KG1 (cell line): ENCODE results near the gene FZD1.

ENCODE experiments used
- DNase-seq: peaks from one replicate; lab custom pipeline; 2025; lab: John Stamatoyannopoulos, UW

The FZD1 gene

DNA sequence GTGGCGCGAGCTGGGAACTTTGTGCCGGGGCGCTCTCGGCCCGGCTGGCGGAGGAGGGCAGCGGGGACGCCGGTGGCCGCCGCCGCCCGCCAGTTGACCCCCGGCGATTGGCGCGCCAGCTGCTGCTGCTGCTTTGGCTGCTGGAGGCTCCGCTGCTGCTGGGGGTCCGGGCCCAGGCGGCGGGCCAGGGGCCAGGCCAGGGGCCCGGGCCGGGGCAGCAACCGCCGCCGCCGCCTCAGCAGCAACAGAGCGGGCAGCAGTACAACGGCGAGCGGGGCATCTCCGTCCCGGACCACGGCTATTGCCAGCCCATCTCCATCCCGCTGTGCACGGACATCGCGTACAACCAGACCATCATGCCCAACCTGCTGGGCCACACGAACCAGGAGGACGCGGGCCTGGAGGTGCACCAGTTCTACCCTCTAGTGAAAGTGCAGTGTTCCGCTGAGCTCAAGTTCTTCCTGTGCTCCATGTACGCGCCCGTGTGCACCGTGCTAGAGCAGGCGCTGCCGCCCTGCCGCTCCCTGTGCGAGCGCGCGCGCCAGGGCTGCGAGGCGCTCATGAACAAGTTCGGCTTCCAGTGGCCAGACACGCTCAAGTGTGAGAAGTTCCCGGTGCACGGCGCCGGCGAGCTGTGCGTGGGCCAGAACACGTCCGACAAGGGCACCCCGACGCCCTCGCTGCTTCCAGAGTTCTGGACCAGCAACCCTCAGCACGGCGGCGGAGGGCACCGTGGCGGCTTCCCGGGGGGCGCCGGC, 870 bp downstream of the FZD1 start:
- peak; percentile 17 for DNase-seq

DNA sequence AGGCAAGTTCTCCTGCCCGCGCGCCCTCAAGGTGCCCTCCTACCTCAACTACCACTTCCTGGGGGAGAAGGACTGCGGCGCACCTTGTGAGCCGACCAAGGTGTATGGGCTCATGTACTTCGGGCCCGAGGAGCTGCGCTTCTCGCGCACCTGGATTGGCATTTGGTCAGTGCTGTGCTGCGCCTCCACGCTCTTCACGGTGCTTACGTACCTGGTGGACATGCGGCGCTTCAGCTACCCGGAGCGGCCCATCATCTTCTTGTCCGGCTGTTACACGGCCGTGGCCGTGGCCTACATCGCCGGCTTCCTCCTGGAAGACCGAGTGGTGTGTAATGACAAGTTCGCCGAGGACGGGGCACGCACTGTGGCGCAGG, 1.4 kb downstream of the FZD1 start:
- no peak for DNase-seq

DNA sequence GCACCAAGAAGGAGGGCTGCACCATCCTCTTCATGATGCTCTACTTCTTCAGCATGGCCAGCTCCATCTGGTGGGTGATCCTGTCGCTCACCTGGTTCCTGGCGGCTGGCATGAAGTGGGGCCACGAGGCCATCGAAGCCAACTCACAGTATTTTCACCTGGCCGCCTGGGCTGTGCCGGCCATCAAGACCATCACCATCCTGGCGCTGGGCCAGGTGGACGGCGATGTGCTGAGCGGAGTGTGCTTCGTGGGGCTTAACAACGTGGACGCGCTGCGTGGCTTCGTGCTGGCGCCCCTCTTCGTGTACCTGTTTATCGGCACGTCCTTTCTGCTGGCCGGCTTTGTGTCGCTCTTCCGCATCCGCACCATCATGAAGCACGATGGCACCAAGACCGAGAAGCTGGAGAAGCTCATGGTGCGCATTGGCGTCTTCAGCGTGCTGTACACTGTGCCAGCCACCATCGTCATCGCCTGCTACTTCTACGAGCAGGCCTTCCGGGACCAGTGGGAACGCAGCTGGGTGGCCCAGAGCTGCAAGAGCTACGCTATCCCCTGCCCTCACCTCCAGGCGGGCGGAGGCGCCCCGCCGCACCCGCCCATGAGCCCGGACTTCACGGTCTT, 1.9 kb downstream of the FZD1 start:
- DNase-seq: no peak

DNA sequence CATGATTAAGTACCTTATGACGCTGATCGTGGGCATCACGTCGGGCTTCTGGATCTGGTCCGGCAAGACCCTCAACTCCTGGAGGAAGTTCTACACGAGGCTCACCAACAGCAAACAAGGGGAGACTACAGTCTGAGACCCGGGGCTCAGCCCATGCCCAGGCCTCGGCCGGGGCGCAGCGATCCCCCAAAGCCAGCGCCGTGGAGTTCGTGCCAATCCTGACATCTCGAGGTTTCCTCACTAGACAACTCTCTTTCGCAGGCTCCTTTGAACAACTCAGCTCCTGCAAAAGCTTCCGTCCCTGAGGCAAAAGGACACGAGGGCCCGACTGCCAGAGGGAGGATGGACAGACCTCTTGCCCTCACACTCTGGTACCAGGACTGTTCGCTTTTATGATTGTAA, 2.5 kb downstream of the FZD1 start:
- no peak for DNase-seq

DNA sequence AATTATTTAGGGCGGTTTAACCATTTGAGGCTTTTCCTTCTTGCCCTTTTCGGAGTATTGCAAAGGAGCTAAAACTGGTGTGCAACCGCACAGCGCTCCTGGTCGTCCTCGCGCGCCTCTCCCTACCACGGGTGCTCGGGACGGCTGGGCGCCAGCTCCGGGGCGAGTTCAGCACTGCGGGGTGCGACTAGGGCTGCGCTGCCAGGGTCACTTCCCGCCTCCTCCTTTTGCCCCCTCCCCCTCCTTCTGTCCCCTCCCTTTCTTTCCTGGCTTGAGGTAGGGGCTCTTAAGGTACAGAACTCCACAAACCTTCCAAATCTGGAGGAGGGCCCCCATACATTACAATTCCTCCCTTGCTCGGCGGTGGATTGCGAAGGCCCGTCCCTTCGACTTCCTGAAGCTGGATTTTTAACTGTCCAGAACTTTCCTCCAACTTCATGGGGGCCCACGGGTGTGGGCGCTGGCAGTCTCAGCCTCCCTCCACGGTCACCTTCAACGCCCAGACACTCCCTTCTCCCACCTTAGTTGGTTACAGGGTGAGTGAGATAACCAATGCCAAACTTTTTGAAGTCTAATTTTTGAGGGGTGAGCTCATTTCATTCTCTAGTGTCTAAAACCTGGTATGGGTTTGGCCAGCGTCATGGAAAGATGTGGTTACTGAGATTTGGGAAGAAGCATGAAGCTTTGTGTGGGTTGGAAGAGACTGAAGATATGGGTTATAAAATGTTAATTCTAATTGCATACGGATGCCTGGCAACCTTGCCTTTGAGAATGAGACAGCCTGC, 3.1 kb downstream of the FZD1 start:
- DNase-seq: no peak

DNA sequence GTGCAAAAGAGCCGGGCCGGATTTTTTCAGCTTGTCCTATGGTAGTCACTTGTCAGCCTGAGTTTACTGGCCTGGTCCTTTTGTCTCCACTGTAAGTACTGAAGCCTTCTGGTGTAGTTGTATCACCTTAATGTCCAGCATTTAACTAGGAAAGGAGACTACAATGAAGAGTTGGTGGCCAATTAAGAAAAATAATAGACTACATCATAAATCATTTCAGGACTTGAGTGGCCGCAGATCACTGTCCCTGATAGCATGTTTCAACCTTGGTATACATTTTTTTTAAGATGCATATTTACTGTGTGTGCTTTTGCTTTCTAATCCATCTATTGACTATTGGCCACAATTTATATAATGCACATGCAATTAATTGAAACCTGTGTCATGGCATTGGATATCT, 6.1 kb downstream of the FZD1 start:
- no peak for DNase-seq

DNA sequence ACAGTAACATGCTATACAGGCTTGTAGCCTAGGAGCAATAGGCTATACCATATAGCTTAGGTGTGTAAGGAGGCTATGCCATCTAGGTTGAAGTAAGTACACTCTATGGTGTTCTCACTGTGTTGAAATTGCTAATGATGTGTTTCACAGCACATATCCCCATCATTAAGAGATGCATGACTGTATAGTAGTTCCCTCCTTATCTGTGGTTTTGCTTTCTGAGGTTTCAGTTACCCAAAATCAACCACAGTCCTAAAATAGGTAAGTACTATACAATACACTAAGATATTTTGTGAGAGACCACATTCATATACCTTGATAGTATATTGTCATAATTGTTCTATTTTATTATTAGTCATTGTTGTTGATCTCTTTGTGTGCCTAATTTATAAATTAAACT, 12.7 kb downstream of the FZD1 start:
- no peak for DNase-seq

DNA sequence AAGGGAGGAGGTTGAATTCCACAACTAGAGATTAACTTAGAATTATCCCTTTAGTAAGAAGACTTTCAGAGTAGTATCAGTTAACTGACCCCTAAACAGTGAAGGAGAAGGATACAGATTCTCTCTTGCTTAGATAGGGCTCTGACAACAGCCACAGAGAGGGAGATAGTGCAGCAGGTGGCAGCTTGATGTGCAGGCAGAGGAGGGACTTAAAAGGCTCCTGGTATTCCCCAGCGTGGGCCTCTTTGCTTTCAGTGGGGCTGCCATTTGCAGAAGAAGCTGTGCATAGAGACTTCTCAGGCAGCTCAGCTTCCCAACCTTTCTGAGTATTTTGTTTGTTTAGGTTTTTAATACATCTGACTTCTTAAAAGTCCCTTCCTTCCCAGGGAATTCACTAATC, 16.0 kb downstream of the FZD1 start:
- DNase-seq: no peak

DNA sequence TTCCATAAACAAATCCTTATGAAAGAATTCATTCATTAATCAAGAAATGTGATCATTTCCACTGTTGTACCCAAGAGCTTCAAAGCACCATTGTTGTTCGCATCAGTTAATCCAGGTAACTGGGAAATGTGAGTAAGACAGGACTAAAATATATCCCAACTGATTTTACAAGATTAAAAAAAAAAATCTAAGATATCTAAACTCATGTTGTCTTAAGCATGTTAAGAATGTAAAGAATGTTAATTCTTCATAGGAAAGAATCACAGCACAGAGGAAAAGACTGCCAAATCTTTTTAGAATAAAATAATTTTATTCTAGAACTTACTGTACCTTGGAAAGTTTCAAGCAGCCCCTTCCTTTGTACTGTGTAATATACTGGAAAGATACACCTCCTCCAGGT, 16.4 kb downstream of the FZD1 start:
- no peak for DNase-seq

DNA sequence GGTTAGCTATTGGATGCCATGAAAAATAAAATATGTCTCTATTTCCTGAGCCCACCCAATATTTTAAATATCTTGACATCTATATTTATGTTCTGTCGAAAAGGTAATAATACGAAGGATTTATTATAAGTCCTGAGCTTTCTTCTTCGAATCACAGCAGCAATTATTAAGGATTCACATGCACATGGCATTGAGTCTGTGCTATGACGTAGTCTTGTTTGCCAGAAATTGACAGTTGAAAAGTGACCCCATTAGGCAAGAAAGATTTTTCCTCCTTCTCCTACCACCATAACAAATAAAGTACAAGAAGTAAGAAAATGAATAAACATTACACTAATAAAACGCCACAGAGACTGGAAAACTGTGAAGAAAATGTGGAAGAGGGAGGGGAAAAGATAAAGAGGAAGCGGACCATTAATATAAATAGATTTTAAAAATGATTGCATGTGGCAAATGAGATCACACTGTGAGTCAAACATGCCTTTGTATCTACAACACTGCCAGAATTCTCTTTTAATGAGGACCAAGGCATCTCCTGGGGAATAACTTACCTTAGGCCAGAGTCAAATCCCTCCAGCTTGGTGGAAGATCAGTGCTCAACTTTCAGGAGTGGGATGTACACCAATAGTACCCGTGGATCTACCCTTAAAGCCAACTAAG, 21.6 kb downstream of the FZD1 start:
- no peak for DNase-seq

DNA sequence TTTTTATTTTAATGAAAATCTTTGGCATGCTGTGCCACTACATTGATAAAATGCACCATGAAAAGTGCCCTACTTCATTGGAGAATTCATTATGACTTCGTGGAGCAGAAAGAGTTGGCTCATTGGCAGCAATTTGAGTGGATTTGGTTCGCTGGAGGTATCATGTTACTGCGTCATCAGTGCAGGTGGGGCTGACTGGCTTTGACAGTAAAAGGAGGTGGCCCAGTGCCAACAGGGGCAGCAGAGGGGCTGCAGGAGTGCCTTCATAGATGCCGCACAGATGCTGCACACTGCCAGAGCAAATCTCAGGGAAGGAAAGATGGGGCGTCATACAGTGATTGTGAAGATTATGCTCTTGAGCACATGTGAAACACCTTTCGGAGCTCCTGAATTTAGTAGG, 22.2 kb downstream of the FZD1 start:
- DNase-seq: no peak

DNA sequence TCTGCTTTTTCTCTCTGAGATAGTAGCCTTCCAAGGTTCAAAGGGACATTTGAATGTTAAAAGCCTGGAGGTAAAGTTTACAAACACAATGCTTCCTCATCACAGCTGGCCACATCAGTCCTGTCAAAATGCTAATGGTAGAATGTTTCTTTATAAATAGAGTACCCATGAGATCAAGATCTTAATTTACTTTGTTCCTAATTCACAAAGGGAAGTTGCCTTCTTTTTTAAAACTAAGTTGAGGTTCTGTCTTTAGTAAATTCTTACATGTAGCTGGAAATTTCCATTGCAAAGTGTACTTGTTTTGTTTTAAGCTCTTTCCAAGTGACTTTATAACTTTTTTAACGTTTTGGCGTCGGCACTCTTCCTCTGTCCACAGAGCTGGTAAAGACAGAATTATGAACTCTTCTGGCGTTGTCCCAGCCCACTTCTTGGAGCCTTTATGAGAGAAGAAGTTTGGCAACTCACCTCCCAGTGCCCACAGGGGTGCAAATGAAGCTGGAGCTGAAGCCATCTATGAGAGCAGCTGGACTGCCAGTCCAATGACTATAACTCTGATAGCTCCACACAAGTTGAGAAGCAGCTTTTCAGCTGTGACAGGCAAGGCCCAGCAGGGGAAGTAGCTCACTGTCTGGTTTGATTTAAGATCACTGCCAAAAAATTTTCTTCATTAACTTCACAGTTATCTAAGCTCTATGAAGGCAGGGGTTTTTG, 23.3 kb downstream of the FZD1 start:
- no peak for DNase-seq

DNA sequence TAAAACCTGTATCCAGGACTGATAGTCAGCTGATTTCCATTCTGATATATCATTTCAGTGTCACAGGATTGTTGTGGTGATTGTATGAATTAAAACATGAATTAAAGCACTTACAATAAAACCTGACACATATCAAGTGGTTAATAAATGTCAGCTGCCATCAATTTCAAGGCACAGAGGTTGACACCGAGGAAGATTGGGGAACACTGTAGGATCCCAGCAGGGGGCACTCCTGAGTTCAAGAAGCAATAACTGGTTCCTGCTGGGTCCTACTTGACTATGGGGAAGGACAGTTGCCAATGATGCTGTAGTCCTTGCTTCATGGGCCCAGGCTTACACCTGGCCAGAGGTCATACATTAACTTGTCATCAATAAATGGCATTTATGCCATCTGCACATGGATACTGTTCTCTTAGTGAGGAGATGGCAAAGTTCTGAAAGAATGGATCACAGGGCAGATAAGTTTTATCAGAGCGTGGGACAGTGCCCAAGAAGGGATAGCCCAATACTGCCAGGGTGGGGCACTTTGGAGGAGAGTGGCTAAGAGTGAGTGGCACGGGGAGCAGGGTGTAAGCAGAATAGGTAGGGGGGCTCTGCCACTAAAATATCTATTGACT, 24.1 kb downstream of the FZD1 start:
- no peak for DNase-seq

DNA sequence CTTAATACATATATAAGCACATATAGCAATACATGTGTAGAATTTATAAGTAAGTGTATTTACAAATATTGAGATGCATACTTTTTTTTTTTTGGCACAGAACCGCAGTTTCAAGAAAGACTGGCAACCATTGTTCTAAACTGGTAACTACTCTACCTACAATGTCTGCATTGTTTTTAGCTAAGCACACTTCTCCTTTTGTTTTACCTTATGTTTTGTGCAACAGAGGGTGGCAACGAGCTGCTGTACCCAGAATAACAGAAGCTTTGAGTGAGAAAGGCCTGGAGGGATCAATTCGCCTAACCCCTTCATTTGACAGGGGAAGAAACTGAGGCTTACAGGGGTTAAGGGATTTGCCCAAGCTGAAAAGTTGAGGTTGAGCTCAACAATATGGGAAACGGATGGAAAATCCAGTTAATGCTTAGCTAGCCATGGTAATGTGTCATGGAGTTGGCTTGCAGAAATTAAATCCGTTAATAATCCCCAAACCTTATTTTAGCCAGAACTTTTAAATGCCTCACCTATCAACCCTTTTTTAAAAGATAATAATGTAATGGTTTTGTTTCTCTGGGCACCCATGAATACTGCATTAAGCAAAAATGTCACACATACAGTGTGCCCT, 25.5 kb downstream of the FZD1 start:
- no peak for DNase-seq

DNA sequence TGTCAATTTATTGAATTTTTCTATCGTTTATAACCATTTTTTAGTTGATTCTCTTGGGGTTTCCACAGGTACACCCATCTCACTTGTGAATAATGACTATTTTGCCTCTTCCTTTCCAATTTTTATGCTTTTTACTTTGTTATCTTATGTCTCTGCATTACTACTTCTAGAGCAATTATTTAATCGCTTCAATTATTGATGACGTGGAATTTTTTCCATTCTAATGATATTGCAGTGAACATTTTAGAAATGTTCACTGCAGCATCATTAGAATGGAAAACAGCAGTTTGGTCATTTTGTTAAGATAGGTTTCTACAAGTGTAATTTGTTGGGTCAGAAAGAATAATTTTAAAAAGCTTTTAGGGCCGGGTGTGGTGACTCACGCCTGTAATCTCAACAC, 27.1 kb downstream of the FZD1 start:
- DNase-seq: no peak

DNA sequence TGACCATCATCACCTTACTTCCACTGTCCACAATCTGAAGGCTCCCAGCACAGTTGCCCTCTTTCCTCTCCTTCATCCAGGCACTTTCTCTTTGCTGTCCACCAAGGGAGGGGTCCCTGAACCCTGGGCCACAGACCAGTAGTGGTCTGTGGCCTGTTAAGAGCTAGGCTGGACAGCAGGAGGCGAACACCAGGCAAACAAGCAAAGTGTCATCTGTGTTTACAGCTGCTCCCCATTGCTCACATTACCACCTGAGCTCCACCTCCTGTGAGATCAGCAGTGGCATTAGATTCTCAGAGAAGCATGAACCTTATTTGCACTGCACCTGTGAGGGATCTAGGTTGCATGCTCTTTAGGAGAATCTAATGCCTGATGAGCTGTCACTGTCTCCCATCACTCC, 27.7 kb downstream of the FZD1 start:
- DNase-seq: no peak

DNA sequence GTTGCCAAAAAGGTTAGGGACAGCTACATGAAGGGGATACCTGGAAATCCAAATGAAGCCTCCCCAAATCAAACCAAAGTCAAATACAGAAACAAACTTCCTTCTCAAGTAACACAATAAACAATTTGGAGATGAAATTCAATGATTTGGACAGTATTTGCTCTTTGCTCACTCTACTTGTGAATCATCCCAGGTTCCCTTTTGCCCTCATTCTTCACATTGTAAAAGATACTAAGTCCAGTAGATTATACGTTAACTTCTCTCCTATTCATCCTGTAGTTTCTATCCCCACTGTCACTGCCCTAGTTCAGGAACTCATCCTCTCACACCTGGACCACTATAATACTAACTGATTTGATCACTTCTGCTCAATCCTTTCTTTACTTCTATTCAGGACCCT, 28.3 kb downstream of the FZD1 start:
- no peak for DNase-seq

DNA sequence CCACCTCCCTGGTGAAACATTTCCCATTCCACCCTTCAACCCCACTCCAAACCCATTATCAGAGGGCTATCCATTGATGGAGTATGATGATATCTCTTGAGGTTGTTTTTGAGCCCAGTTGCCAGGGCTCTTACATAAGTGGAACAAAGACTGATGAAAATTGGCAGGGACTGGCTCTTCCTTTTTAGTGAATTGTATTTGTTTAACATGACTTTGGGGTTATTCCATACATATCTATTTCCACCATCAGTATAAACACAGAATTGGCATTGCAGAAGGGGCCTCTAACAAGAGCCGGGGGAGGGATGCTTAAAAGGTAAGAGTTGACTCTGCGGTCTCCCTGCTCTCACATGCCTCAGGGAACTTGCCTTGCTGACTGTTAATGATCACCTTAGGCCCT, 28.9 kb downstream of the FZD1 start:
- DNase-seq: no peak

DNA sequence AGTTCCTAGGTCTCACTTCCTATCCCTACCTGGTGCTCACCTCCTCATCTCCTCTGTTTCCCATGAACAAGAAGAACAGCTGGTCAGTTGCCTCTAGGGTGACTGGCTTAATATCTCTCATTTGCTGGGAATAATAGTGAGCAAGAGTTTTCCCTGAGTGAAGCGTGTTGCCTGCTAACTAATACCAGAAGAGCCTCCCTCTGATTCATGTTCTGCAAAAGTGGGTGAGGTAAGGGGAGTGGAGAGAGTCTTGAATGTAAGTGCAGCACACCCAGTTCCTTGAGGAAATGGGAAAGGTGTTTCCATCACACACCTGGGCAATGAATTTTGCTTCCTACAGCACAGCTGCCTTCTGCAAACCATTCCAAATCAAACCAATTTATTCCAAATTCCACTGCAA, 29.6 kb downstream of the FZD1 start:
- DNase-seq: no peak

DNA sequence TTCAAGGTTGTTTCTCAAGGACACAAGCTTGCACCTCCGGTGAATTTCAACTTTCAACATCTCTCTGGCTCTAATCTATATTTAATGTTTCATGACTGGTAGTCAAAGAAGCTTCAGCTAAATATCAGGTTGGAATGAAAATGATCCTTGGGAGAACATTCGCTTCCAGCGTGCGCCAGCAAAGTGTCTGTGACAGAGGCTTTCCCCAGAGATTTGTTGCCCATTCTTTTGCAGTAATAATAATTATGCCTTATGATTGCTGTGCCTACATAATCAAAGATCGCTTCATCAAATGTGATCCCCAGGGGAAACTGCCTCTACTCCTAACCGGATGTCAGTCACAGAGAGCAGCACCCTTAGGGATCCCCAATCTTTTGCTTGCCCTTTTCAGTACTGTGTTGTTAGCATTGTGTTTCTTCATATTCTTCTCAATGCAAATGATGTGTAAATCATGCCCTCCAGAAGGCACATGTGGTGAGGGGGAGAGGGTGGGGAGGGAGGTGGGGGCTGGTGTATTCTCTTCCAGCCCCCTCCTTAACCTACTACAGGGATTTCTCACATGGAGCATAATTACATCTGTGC, 30.5 kb downstream of the FZD1 start:
- DNase-seq: no peak

DNA sequence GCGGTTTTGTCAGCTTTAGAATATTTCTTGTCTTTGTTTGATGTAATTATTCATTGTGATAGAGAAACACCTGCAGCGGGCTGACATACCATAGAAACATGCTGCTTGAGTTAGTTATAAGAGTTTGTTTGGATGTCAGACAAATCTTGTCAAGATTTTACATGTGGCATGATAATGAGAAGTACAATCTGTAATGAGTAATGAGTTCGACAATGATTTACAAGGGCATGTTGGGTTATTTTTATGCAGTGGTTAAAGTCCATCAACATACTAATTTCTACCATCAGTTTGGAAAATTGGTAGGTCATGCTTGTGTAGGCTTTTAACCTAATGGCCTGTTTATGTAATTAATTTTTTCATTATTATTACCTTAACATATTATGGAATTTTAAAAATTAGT, 31.3 kb downstream of the FZD1 start:
- no peak for DNase-seq
